HK-2 (cell line): ENCODE measurements around the gene SLC22A16.
"Not testable (repeated sequence)": the region's sequence is repeated elsewhere in the genome, so short reads cannot be mapped to it uniquely, and the experiment has no call there.

Experiments used
- DNase-seq: peaks from one replicate; pipeline ENCODE4 v3.0.0-alpha.2; 2018; ENCODE audit not compliant: unreplicated experiment

The SLC22A16 gene

GRCh38 chr6:110476046-110476849 is at the start of gene SLC22A16:
Gene SLC22A16, minus strand, starts transcription at chr6:110476613. Its CDS starts 39 bp downstream, at chr6:110476574.
- DNase-seq = no peak

- DNase-seq = no peak
Measured at GRCh38 chr6:110525001-110525400, 48.6 kb upstream of the SLC22A16 start.

GRCh38 chr6:110524305-110524704 is 47.9 kb upstream of the SLC22A16 start:
- no peak for DNase-seq

- no peak for DNase-seq
Measured at GRCh38 chr6:110523451-110524021, 47.1 kb upstream of the SLC22A16 start.

- DNase-seq = no peak
Measured at GRCh38 chr6:110522427-110522826, 46.0 kb upstream of the SLC22A16 start.

- DNase-seq = no peak
Measured at GRCh38 chr6:110520992-110521543, 44.7 kb upstream of the SLC22A16 start.

- DNase-seq = no peak
Measured at GRCh38 chr6:110520209-110520965, 44.0 kb upstream of the SLC22A16 start.

GRCh38 chr6:110517601-110518281 is 41.3 kb upstream of the SLC22A16 start:
- DNase-seq = no peak

- DNase-seq = no peak
Measured at GRCh38 chr6:110517034-110517433, 40.6 kb upstream of the SLC22A16 start.

- no peak for DNase-seq
Measured at GRCh38 chr6:110514818-110515217, 38.4 kb upstream of the SLC22A16 start.

- no peak for DNase-seq
Measured at GRCh38 chr6:110512991-110513390, 36.6 kb upstream of the SLC22A16 start.

GRCh38 chr6:110512549-110512948 is 36.1 kb upstream of the SLC22A16 start:
- DNase-seq = not testable (repeated sequence)

GRCh38 chr6:110511401-110511800 is 35.0 kb upstream of the SLC22A16 start:
- DNase-seq = no peak

- peak; percentile 13 for DNase-seq
Measured at GRCh38 chr6:110509617-110510241, 33.3 kb upstream of the SLC22A16 start.

- DNase-seq = not testable (repeated sequence)
Measured at GRCh38 chr6:110504891-110505290, 28.5 kb upstream of the SLC22A16 start.

GRCh38 chr6:110495949-110496348 is 19.5 kb upstream of the SLC22A16 start:
- DNase-seq = no peak

GRCh38 chr6:110493253-110493800 is 16.9 kb upstream of the SLC22A16 start:
- no peak for DNase-seq

- DNase-seq = no peak
Measured at GRCh38 chr6:110492584-110492983, 16.2 kb upstream of the SLC22A16 start.

GRCh38 chr6:110491644-110492317 is 15.4 kb upstream of the SLC22A16 start:
- DNase-seq = no peak

- DNase-seq = no peak
Measured at GRCh38 chr6:110491299-110491643, 14.9 kb upstream of the SLC22A16 start.
